Upper lobe of left lung (tissue), 4 donors: ENCODE measurements around the gene TDRD7.

Experiments
- CTCF ChIP-seq, 6 experiments: fragments of 450-650 bp in 4 of 6; fragments of 200-600 bp in 2 of 6; sonication (generic) in 2 of 6; IDR thresholded peaks; one replicate each; pipeline ENCODE4 v1.5.1; 2016 to 2019; ENCODE audit warnings: antibody characterized with exemption in 6 of 6
- EP300 ChIP-seq, 4 donors: sonication (generic); formaldehyde crosslinking; IDR thresholded peaks; one replicate each; pipeline ENCODE4 v1.5.1; 2017; ENCODE audit warnings: antibody characterized with exemption in 4 of 4, control low read depth in 2 of 4
- POLR2A ChIP-seq, 4 donors: fragments of 450-650 bp; IDR thresholded peaks; one replicate each; pipeline ENCODE4 v1.5.1; 2016 to 2017; ENCODE audit warnings: antibody characterized with exemption in 4 of 4, mild to moderate bottlenecking in 2 of 4
- POLR2AphosphoS5 ChIP-seq, 2 donors: sonication (generic); formaldehyde crosslinking; IDR thresholded peaks; one replicate each; pipeline ENCODE4 v1.5.1; 2017; ENCODE audit warnings: antibody characterized with exemption in 2 of 2

DNA sequence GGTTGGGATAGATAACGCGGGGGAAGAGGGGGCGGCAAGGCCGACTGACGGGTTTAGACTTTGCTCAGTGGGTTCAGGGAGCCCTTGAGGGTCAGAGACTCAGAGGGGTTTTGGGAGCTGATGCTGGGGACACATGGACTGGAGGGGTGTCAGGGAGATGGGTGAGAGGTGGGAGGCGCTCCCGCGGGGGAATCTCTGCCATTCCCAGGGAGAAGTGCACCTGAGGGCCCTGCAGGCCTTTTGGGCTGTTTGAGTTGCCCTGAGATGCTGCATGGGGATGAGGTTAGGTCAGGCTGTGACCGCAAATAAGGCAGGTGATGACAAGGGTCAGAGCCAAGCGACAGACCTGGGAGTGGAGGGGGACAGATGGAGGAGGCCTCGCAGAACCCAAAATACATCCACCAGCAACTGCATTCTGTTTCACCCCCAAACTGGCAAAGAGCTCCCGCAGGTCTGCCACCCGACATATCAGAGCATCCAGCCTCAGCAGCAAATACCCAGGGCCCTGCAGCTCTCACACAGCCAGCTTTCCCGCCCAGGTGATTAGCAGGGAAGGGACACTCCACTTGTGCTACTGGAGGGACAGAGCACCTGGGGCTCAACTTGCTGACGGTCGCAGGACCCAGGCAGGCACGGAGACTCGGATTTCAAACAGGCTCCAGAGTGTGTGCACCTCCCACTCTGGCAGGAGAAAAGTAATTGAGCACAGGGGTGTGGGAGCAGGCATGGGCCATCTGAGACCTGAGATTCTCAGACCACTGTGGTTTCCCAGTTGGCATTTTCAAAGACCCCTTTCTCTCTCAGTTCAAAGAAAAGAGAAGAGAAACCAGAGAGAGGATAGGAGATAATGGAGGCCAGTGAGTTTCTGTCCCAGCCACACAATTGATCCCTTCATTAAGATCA, 116.0 kb downstream of the TDRD7 start:
- TF ChIP-seq CTCF (IDR thresholded peaks at IDR 0.05) (no peak), POLR2AphosphoS5 (IDR thresholded peaks at IDR 0.05) (no peak), EP300 (IDR thresholded peaks at IDR 0.05) (no peak), POLR2A (IDR thresholded peaks at IDR 0.05) (no peak)
